Spleen (tissue), 7 donors: ENCODE data around the gene TMEM54.

Experiments
- POLR2A ChIP-seq, 3 donors: fragments of 450-650 bp; IDR thresholded peaks; one replicate each; pipeline ENCODE4 v1.5.1; 2017; ENCODE audit warnings: antibody characterized with exemption in 3 of 3, mild to moderate bottlenecking in 1 of 3
- POLR2AphosphoS5 ChIP-seq, 3 donors: sonication (generic); formaldehyde crosslinking; IDR thresholded peaks; one replicate each; pipeline ENCODE4 v1.5.1; 2017; ENCODE audit warnings: antibody characterized with exemption in 3 of 3
- TF ChIP-seq, protein P1 (sequence below), 11 experiments: fragments of 200-600 bp in 7 of 11; fragments of 450-650 bp in 4 of 11; sonication (generic) in 4 of 11; IDR thresholded peaks in 8 of 11; conservative IDR thresholded peaks in 3 of 11; 1 replicate in 7 of 11; 2 replicates in 4 of 11; pipeline versions ENCODE4 v1.4.0 to v1.8.0; 2016 to 2021; ENCODE audit warnings: antibody characterized with exemption in 11 of 11, inconsistent platforms in 4 of 11, mild to moderate bottlenecking in 1 of 11
- donor health status: DM: no; HTN: no; CAD: no; lungs with moderate emphysema.
- donor health status: DM: no; HTN: no; CAD: no.
- donor health status: DM: no; HTN: no; CAD: no.

DNA sequence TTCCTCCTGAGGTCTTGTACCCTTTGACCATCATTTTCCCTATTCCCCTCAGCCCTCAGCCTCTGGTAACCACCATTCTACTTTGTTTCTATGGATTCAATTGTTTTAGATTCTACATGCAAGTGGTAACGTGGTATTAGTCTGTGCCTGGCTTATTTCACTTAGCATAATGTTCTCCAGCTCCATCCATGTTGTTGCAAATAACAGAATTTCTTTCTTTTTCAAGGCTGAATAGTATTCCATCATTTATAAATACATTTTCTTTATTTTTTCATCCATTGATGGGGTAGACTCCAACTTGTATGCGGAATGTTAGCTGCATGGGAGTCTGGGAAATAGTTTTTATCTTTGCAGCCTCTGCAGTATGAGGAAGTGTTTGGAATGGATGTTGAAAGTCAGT lies 26.3 kb upstream of the TMEM54 start:
- TF ChIP-seq POLR2A (IDR thresholded peaks at IDR 0.05) = no peak
- TF ChIP-seq, protein P1, sequence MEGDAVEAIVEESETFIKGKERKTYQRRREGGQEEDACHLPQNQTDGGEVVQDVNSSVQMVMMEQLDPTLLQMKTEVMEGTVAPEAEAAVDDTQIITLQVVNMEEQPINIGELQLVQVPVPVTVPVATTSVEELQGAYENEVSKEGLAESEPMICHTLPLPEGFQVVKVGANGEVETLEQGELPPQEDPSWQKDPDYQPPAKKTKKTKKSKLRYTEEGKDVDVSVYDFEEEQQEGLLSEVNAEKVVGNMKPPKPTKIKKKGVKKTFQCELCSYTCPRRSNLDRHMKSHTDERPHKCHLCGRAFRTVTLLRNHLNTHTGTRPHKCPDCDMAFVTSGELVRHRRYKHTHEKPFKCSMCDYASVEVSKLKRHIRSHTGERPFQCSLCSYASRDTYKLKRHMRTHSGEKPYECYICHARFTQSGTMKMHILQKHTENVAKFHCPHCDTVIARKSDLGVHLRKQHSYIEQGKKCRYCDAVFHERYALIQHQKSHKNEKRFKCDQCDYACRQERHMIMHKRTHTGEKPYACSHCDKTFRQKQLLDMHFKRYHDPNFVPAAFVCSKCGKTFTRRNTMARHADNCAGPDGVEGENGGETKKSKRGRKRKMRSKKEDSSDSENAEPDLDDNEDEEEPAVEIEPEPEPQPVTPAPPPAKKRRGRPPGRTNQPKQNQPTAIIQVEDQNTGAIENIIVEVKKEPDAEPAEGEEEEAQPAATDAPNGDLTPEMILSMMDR (IDR thresholded peaks at IDR 0.05 in 8 of 11, conservative IDR thresholded peaks at IDR 0.05 in 3 of 11) = no peak
- TF ChIP-seq POLR2AphosphoS5 (IDR thresholded peaks at IDR 0.05) = no peak
